Body of pancreas (tissue), 4 donors: ENCODE data around the gene PPP1R3A.

Experiments used
- CTCF ChIP-seq, 7 experiments: fragments of 450-650 bp in 4 of 7; fragments of 200-600 bp in 3 of 7; sonication (generic) in 3 of 7; IDR thresholded peaks; one replicate each; pipeline ENCODE4 v1.5.1; 2016 to 2019; ENCODE audit warnings: antibody characterized with exemption in 7 of 7
- POLR2A ChIP-seq, 3 donors: fragments of 450-650 bp; IDR thresholded peaks; one replicate each; pipeline ENCODE4 v1.6.1; 2016; ENCODE audit warnings: antibody characterized with exemption in 3 of 3, mild to moderate bottlenecking in 2 of 3

- TF ChIP-seq CTCF (IDR thresholded peaks at IDR 0.05) = no peak
- TF ChIP-seq POLR2A (IDR thresholded peaks at IDR 0.05) = no peak
Measured at GRCh38 chr7:113890331-113891030, 28.3 kb downstream of the PPP1R3A start.
